Natural killer cell treated with Interleukin-12 subunit alpha and Interleukin-12 subunit beta and Interleukin-15 and Interleukin-18, amount 100 ng/mL, for 72 hours (primary cell): ENCODE results near the gene SUPV3L1. TPM values are rescaled to one million over a fixed set of nuclear protein-coding genes. Genes with fewer than 3 reads are reported as not detected.
"Not testable (repeated sequence)": the region's sequence is repeated elsewhere in the genome, so short reads cannot be mapped to it uniquely, and the experiment has no call there.

Experiments used
- ATAC-seq, 2 donors: fragments of 150-1000 bp; cut with Tn5 transposase in 1 of 2; sonication (Bioruptor Pico), chemical (Tn5 transposase) in 1 of 2; 2 replicates each; pipeline ENCODE4 v1.10.0; 2021
- DNase-seq: peaks from one replicate; pipeline ENCODE4 v3.0.0; 2022; ENCODE audit warnings: low spot score
- H3K27ac Mint-ChIP-seq, 2 donors: 1 replicate in 1 of 2; 2 replicates in 1 of 2; pipeline ENCODE4 v1.8.0; 2022; ENCODE audit warnings: mixed read lengths in 2 of 2, mild to moderate bottlenecking in 1 of 2, moderate library complexity in 1 of 2
- H3K27me3 Mint-ChIP-seq, 2 donors: 1 replicate in 1 of 2; 2 replicates in 1 of 2; pipeline ENCODE4 v1.8.0; 2022; ENCODE audit warnings: mixed read lengths in 2 of 2
- H3K36me3 Mint-ChIP-seq: one replicate; pipeline ENCODE4 v1.8.0; 2022; ENCODE audit warnings: mixed read lengths
- H3K4me1 Mint-ChIP-seq, 2 donors: 1 replicate in 1 of 2; 2 replicates in 1 of 2; pipeline ENCODE4 v1.8.0; 2022; ENCODE audit warnings: low read depth in 2 of 2, mixed read lengths in 2 of 2, mild to moderate bottlenecking in 1 of 2
- H3K4me3 Mint-ChIP-seq: one replicate; pipeline ENCODE4 v1.8.0; 2022; ENCODE audit warnings: mixed read lengths
- H3K9me3 Mint-ChIP-seq: 2 replicates; pipeline ENCODE4 v1.8.0; 2022; ENCODE audit warnings: mixed read lengths
- total RNA-seq, 2 donors: library from RNA; stranded (reverse); gene quantifications; one replicate each; pipeline ENCODE4 v1.2.3, GENCODE V29; 2022

SUPV3L1 gene
- total RNA-seq, 2 donors from 2014 or later: 41.1 to 60.8 TPM

GRCh38 chr10:69242852-69243212, 62.8 kb downstream of the SUPV3L1 start:
- Mint-ChIP-seq H3K9me3 (no peaks in the 10 kb centered on the region), H3K27me3 (no peaks in the 10 kb centered on the region), H3K27ac (no peak overlapping the region), H3K4me3 (no peak overlapping the region), H3K36me3 (no peaks in the 10 kb centered on the region), H3K4me1 (peaks cover 0 to 6% of the 10 kb centered on the region in 2 donors)
- no peak for ATAC-seq
- DNase-seq: no peak

DNA sequence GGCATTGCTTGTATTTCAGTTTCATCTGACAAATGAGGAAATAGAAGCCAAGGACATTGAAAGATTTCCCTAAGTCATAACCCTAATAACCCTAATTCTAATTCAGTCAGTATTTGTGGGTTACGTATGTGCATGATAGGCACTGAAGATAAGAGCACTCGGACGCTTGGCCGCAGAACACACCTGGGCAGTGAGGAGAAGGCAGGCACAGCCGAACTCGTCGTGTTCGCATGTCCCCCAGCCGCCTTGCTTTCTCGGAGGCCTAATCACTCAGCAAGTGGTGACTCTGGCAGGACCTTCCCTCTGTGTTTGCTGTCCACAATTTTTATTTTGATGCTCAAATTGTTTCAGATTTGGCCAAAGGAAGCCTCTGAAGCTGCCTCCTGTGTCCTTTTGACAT, 63.8 kb downstream of the SUPV3L1 start:
- no peak overlapping the region for H3K4me3 Mint-ChIP-seq
- ATAC-seq: no peak
- H3K27me3 Mint-ChIP-seq: no peaks in the 10 kb centered on the region
- H3K36me3 Mint-ChIP-seq: no peaks in the 10 kb centered on the region
- no peak for DNase-seq
- no peaks in the 10 kb centered on the region for H3K9me3 Mint-ChIP-seq
- H3K4me1 Mint-ChIP-seq: peaks cover 0 to 5% of the 10 kb centered on the region in 2 donors
- no peak overlapping the region for H3K27ac Mint-ChIP-seq

DNA sequence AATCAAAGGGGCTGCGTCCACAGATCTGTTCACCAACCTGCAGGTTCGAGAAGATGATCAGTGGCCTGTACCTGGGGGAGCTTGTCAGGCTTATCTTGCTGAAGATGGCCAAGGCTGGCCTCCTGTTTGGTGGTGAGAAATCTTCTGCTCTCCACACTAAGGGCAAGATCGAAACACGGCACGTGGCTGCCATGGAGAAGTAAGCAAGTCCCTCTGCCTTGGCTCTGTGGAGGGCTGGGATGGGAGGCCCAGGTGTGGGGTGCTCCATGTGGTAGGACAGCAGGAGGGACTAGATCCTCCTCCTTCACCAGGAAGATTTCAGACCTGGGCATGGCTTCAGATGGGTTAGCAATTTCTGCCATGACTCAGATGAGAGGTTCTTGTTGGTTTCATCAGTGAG, 66.0 kb downstream of the SUPV3L1 start:
- Mint-ChIP-seq H3K9me3 (no peaks in the 10 kb centered on the region), H3K27me3 (no peaks in the 10 kb centered on the region), H3K4me1 (peaks cover 0 to under 1% of the 10 kb centered on the region in 2 donors), H3K36me3 (no peaks in the 10 kb centered on the region), H3K4me3 (no peak overlapping the region), H3K27ac (no peak overlapping the region)
- DNase-seq: no peak
- no peak for ATAC-seq

GRCh38 chr10:69246581-69247312, 66.7 kb downstream of the SUPV3L1 start:
- no peak overlapping the region for H3K4me3 Mint-ChIP-seq
- no peak overlapping the region for H3K27ac Mint-ChIP-seq
- H3K4me1 Mint-ChIP-seq: no peaks in the 10 kb centered on the region
- DNase-seq (no peak), ATAC-seq (no peak)
- H3K9me3 Mint-ChIP-seq: no peaks in the 10 kb centered on the region
- no peaks in the 10 kb centered on the region for H3K36me3 Mint-ChIP-seq
- no peaks in the 10 kb centered on the region for H3K27me3 Mint-ChIP-seq

DNA sequence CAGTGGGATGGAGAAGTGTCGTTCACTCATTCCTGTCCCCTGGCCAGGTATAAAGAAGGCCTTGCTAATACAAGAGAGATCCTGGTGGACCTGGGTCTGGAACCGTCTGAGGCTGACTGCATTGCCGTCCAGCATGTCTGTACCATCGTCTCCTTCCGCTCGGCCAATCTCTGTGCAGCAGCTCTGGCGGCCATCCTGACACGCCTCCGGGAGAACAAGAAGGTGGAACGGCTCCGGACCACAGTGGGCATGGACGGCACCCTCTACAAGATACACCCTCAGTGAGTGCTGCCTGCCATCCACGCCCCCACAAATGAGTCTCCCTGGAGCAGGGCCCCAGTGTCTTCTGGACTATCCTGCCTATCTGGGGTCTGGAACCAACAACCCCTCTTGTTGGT, 67.3 kb downstream of the SUPV3L1 start:
- DNase-seq (no peak), ATAC-seq (peak in 1 of 2 donors; percentile 41)
- no peaks in the 10 kb centered on the region for H3K36me3 Mint-ChIP-seq
- H3K4me3 Mint-ChIP-seq: no peak overlapping the region
- H3K27me3 Mint-ChIP-seq: no peaks in the 10 kb centered on the region
- H3K4me1 Mint-ChIP-seq: no peaks in the 10 kb centered on the region
- no peaks in the 10 kb centered on the region for H3K9me3 Mint-ChIP-seq
- no peak overlapping the region for H3K27ac Mint-ChIP-seq

DNA sequence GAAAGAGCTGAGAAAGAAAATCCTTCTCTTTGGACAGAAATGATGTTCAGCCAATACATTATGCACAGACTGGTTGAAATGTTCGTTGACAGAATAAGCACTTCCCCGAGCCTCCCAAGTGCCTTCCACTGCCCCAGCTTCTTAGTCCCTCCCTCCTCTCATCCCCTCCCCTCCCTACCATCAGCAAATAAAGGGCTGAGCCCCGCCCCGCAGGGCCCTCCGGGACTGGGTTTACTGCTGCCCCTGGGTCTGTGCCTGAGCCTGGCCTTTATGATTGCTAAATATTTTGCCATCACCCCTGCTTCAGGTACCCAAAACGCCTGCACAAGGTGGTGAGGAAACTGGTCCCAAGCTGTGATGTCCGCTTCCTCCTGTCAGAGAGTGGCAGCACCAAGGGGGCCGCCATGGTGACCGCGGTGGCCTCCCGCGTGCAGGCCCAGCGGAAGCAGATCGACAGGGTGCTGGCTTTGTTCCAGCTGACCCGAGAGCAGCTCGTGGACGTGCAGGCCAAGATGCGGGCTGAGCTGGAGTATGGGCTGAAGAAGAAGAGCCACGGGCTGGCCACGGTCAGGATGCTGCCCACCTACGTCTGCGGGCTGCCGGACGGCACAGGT, 68.2 kb downstream of the SUPV3L1 start:
- Mint-ChIP-seq H3K27ac (no peak overlapping the region), H3K27me3 (no peaks in the 10 kb centered on the region), H3K4me1 (no peaks in the 10 kb centered on the region), H3K9me3 (no peaks in the 10 kb centered on the region), H3K4me3 (no peak overlapping the region), H3K36me3 (no peaks in the 10 kb centered on the region)
- ATAC-seq: no peak
- DNase-seq: no peak

- Mint-ChIP-seq H3K9me3 (no peaks in the 10 kb centered on the region), H3K36me3 (no peaks in the 10 kb centered on the region), H3K27me3 (no peaks in the 10 kb centered on the region), H3K4me3 (no peak overlapping the region), H3K27ac (no peak overlapping the region), H3K4me1 (no peaks in the 10 kb centered on the region)
- DNase-seq (no peak), ATAC-seq (no peak)
Observed at GRCh38 chr10:69250041-69250440, 70.0 kb downstream of the SUPV3L1 start.

- H3K27ac Mint-ChIP-seq, H3K4me1 Mint-ChIP-seq, H3K9me3 Mint-ChIP-seq, DNase-seq, H3K36me3 Mint-ChIP-seq, H3K4me3 Mint-ChIP-seq, H3K27me3 Mint-ChIP-seq, ATAC-seq: not testable (repeated sequence)
Observed at GRCh38 chr10:69251417-69251816, 71.4 kb downstream of the SUPV3L1 start.

GRCh38 chr10:69253171-69253570, 73.1 kb downstream of the SUPV3L1 start:
- no peak overlapping the region for H3K4me3 Mint-ChIP-seq
- no peaks in the 10 kb centered on the region for H3K9me3 Mint-ChIP-seq
- H3K4me1 Mint-ChIP-seq: no peaks in the 10 kb centered on the region
- no peak overlapping the region for H3K27ac Mint-ChIP-seq
- ATAC-seq: no peak
- H3K36me3 Mint-ChIP-seq: no peaks in the 10 kb centered on the region
- no peak for DNase-seq
- H3K27me3 Mint-ChIP-seq: no peaks in the 10 kb centered on the region

DNA sequence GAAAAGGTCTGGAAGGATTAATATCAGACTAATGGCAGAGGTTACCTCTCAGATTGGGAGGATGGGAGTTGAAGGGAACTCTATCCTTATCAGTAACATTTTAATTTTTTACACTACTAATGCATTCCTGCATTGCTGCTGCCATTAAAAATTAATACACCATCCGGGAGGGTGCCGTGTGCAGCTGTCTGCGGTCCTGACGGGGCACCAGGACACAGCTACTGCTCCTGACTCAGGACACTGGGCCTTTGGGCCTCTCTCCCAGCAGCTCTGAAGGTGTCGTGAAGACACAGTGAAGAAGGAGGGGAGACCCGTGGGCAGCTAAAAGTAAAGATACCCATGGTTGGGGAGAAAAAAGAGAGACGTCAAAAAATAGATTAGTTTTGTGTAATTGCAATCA, 74.8 kb downstream of the SUPV3L1 start:
- ATAC-seq (no peak), DNase-seq (no peak)
- no peaks in the 10 kb centered on the region for H3K27me3 Mint-ChIP-seq
- no peaks in the 10 kb centered on the region for H3K4me1 Mint-ChIP-seq
- H3K36me3 Mint-ChIP-seq: no peaks in the 10 kb centered on the region
- no peak overlapping the region for H3K4me3 Mint-ChIP-seq
- H3K27ac Mint-ChIP-seq: no peak overlapping the region
- no peaks in the 10 kb centered on the region for H3K9me3 Mint-ChIP-seq

Other genes with a start within 250 kb of the SUPV3L1 start
- 100 to 1,000 TPM; 173 to 209 TPM for gene DDX21, start 224.1 kb upstream of the SUPV3L1 start, total RNA-seq
- 10 to 100 TPM; 13.4 to 14.3 TPM for gene KIFBP, start 191.4 kb upstream of the SUPV3L1 start, total RNA-seq
- gene SRGN, start 92.1 kb upstream of the SUPV3L1 start, total RNA-seq: 100 to 1,000 TPM; 268 to 486 TPM
- 10 to 100 TPM; 38.8 to 54.8 TPM for gene VPS26A, start 56.1 kb upstream of the SUPV3L1 start, total RNA-seq
- not detected for gene HKDC1, start 40.1 kb downstream of the SUPV3L1 start, total RNA-seq
- gene HK1, start 98.3 kb downstream of the SUPV3L1 start, total RNA-seq: 100 to 1,000 TPM; 169 to 185 TPM
- gene TACR2, start 236.7 kb downstream of the SUPV3L1 start, total RNA-seq: not detected